ENCODE data around the gene NUP214. TPM values are rescaled to one million over a fixed set of nuclear protein-coding genes. Genes with fewer than 3 reads are reported as not detected.

Gene NUP214
- polyA plus RNA-seq, 1 of the 3 experiments (the other 2 are of a cell fraction), result 8.0 TPM

GRCh38 chr9:131120620-131121228 is 4.7 kb upstream of the NUP214 start:
- H3K9me3 ChIP-seq, result no peaks in the 10 kb centered on the region
- no peak overlapping the region for H3K4me3 ChIP-seq (ENCODE audit: low read depth in 2 of 2, low read length in 1 of 2)
- POLR2A ChIA-PET, result no interaction called here
- H3K36me3 ChIP-seq (replicated peaks in 1 of 2; ENCODE audit: control insufficient read depth in 1 of 2, insufficient read depth in 2 of 2, low read length in 1 of 2), result no peaks in the 10 kb centered on the region
- TF ChIP-seq FOXM1 (IDR thresholded peaks at IDR 0.05; ENCODE audit: low read depth), result no peak
- no peak for TF ChIP-seq MEF2A (IDR thresholded peaks at IDR 0.05; ENCODE audit: borderline replicate concordance, low read depth)
- no peak for TF ChIP-seq FOXJ3 (CRISPR knock-in tag; IDR thresholded peaks at IDR 0.05)
- no peak for TF ChIP-seq RAD21 (IDR thresholded peaks at IDR 0.05; ENCODE audit: low read length)
- TF ChIP-seq NFIC (IDR thresholded peaks at IDR 0.05; ENCODE audit: borderline replicate concordance), result no peak
- no peak for TF ChIP-seq SIN3A (IDR thresholded peaks at IDR 0.05; ENCODE audit: borderline replicate concordance, low read depth, low read length)
- TF ChIP-seq ELF1 (IDR thresholded peaks at IDR 0.05), result no peak
- TF ChIP-seq RXRA (IDR thresholded peaks at IDR 0.05; ENCODE audit: borderline replicate concordance, low read depth), result no peak
- TF ChIP-seq NRF1 (IDR thresholded peaks at IDR 0.05; ENCODE audit: low read depth, low read length), result no peak
- TF ChIP-seq, protein P1, sequence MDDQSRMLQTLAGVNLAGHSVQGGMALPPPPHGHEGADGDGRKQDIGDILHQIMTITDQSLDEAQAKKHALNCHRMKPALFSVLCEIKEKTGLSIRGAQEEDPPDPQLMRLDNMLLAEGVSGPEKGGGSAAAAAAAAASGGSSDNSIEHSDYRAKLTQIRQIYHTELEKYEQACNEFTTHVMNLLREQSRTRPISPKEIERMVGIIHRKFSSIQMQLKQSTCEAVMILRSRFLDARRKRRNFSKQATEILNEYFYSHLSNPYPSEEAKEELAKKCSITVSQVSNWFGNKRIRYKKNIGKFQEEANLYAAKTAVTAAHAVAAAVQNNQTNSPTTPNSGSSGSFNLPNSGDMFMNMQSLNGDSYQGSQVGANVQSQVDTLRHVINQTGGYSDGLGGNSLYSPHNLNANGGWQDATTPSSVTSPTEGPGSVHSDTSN (IDR thresholded peaks at IDR 0.05), result no peak
- TF ChIP-seq, protein P2, sequence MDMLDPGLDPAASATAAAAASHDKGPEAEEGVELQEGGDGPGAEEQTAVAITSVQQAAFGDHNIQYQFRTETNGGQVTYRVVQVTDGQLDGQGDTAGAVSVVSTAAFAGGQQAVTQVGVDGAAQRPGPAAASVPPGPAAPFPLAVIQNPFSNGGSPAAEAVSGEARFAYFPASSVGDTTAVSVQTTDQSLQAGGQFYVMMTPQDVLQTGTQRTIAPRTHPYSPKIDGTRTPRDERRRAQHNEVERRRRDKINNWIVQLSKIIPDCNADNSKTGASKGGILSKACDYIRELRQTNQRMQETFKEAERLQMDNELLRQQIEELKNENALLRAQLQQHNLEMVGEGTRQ (IDR thresholded peaks at IDR 0.05; ENCODE audit: borderline replicate concordance, low read depth, low read length), result no peak
- no peak for TF ChIP-seq TEAD4 (IDR thresholded peaks at IDR 0.05; ENCODE audit: borderline replicate concordance, insufficient read depth)
- TF ChIP-seq REST (IDR thresholded peaks at IDR 0.05; ENCODE audit: low read depth, low read length), result no peak
- no peak for TF ChIP-seq JUND (IDR thresholded peaks at IDR 0.05)
- H3K4me1 ChIP-seq (ENCODE audit: control insufficient read depth in 1 of 2, insufficient read depth in 2 of 2, low read depth in 1 of 2, low read length in 1 of 2), result peaks cover 3% of the 10 kb centered on the region in 2 experiments; a peak in 2 of 4 replicates
- no peak overlapping the region for H2AFZ ChIP-seq (ENCODE audit: low read depth)
- H3K27ac ChIP-seq (ENCODE audit: low read depth in 2 of 2, low read length in 1 of 2), result no peak overlapping the region
- DNase-seq, result no peak
- H3K9ac ChIP-seq, result no peak overlapping the region
- 65% methylated on average over 7 of the region's 7 CpGs for WGBS (ENCODE audit: low lambda C conversion rate)
- H3K27me3 ChIP-seq (ENCODE audit: insufficient read depth), result no peaks in the 10 kb centered on the region
- no peaks in the 10 kb centered on the region for H3K9me2 ChIP-seq
- H3K79me2 ChIP-seq (ENCODE audit: insufficient read depth), result peaks cover 3% of the 10 kb centered on the region
- no peaks in the 10 kb centered on the region for H4K20me1 ChIP-seq (ENCODE audit: insufficient read depth)
- no peak overlapping the region for H3K4me2 ChIP-seq
- no peaks in the 10 kb centered on the region for H3F3A ChIP-seq (replicated peaks; ENCODE audit: insufficient read depth)
- CTCF ChIA-PET, result no interaction called here

Measured in SK-N-SH (cell line).